Smooth muscle cell (in vitro differentiated cells): ENCODE results near the gene KIR3DL2. TPM values are rescaled to one million over a fixed set of nuclear protein-coding genes. Genes with fewer than 3 reads are reported as not detected.

Source experiments
- DNase-seq: peaks from one replicate; lab custom pipeline; 2025; ENCODE audit not compliant: unreplicated experiment; lab: John Stamatoyannopoulos, UW
- H2AFZ ChIP-seq: fragments of 200-600 bp; sonication (generic); 2 replicates; pipeline ENCODE4 v1.6.0; 2016; ENCODE audit warnings: antibody characterized with exemption, low read depth, mild to moderate bottlenecking
- H3F3A ChIP-seq: fragments of 200-600 bp; sonication (generic); 2 replicates; pipeline ENCODE4 v1.6.0; 2017; ENCODE audit warnings: antibody characterized with exemption, low read depth
- H3K27ac ChIP-seq: fragments of 200-600 bp; sonication (generic); 2 replicates; pipeline ENCODE4 v1.5.1; 2016; ENCODE audit warnings: low read depth, mild to moderate bottlenecking
- H3K27me3 ChIP-seq: fragments of 200-600 bp; sonication (generic); 2 replicates; pipeline ENCODE4 v1.6.1; 2016; ENCODE audit warnings: low read depth, mild to moderate bottlenecking
- H3K36me3 ChIP-seq: fragments of 200-600 bp; sonication (generic); 2 replicates; pipeline ENCODE4 v1.5.1; 2016; ENCODE audit warnings: low read depth
- H3K4me1 ChIP-seq: fragments of 200-600 bp; sonication (generic); 2 replicates; pipeline ENCODE4 v1.5.1; 2016; ENCODE audit warnings: low read depth
- H3K4me2 ChIP-seq: fragments of 200-600 bp; sonication (generic); 2 replicates; pipeline ENCODE4 v1.6.0; 2016; ENCODE audit warnings: mild to moderate bottlenecking
- H3K4me3 ChIP-seq: fragments of 200-600 bp; sonication (generic); 2 replicates; pipeline ENCODE4 v1.5.1; 2016; ENCODE audit warnings: mild to moderate bottlenecking
- H3K79me2 ChIP-seq: fragments of 200-600 bp; sonication (generic); 2 replicates; pipeline ENCODE4 v1.6.0; 2016; ENCODE audit warnings: low read depth, mild to moderate bottlenecking
- H3K9ac ChIP-seq: fragments of 200-600 bp; sonication (generic); 2 replicates; pipeline ENCODE4 v1.6.0; 2016; ENCODE audit warnings: low read depth
- H3K9me3 ChIP-seq: fragments of 200-600 bp; sonication (generic); replicated peaks from 2 replicates; pipeline ENCODE4 v1.5.1; 2016; ENCODE audit warnings: low read depth
- H4K20me1 ChIP-seq: fragments of 200-600 bp; sonication (generic); 2 replicates; pipeline ENCODE4 v1.6.0; 2016; ENCODE audit warnings: low read depth
- WGBS: methylation state at CpG from one replicate; pipeline ENCODE4 v1.1.7; 2016; ENCODE audit warnings: low lambda C conversion rate; 5-methylcytosine and 5-hydroxymethylcytosine counted together
- polyA plus RNA-seq: library from polyadenylated mRNA; unstranded; fragments of >200 nt; fragmentation: Nextera tagmentation; extraction: Ambion mirVana; gene quantifications from 2 replicates; pipeline ENCODE4 v1.2.1, GENCODE V29; 2016
- total RNA-seq: library from RNA; depleted of rRNA; stranded (reverse); fragments of >200 nt; gene quantifications from 2 replicates; pipeline ENCODE4 v1.2.3, GENCODE V29; 2014
- TF ChIP-seq, protein P1 (sequence below): fragments of 200-600 bp; sonication (generic); IDR thresholded peaks from 2 replicates; pipeline ENCODE4 v1.5.1; 2017; ENCODE audit warnings: borderline replicate concordance, mild to moderate bottlenecking, antibody characterized with exemption; ENCODE audit not compliant: insufficient read depth, poor library complexity, severe bottlenecking

Gene KIR3DL2
- total and polyA plus RNA-seq, 2 experiments from 2014 or later: not detected

- Histone ChIP-seq H3K9ac (no peak overlapping the region), H3K9me3 (no peaks in the 10 kb centered on the region), H3F3A (no peaks in the 10 kb centered on the region), H4K20me1 (no peaks in the 10 kb centered on the region), H3K36me3 (no peaks in the 10 kb centered on the region), H3K27ac (no peak overlapping the region), H3K4me3 (no peak overlapping the region), H3K27me3 (no peaks in the 10 kb centered on the region), H3K79me2 (no peaks in the 10 kb centered on the region), H3K4me2 (no peak overlapping the region), H2AFZ (no peak overlapping the region), H3K4me1 (no peaks in the 10 kb centered on the region)
- WGBS: 77% methylated on average over 6 of the region's 6 CpGs
- DNase-seq: no peak
- TF ChIP-seq, protein P1, sequence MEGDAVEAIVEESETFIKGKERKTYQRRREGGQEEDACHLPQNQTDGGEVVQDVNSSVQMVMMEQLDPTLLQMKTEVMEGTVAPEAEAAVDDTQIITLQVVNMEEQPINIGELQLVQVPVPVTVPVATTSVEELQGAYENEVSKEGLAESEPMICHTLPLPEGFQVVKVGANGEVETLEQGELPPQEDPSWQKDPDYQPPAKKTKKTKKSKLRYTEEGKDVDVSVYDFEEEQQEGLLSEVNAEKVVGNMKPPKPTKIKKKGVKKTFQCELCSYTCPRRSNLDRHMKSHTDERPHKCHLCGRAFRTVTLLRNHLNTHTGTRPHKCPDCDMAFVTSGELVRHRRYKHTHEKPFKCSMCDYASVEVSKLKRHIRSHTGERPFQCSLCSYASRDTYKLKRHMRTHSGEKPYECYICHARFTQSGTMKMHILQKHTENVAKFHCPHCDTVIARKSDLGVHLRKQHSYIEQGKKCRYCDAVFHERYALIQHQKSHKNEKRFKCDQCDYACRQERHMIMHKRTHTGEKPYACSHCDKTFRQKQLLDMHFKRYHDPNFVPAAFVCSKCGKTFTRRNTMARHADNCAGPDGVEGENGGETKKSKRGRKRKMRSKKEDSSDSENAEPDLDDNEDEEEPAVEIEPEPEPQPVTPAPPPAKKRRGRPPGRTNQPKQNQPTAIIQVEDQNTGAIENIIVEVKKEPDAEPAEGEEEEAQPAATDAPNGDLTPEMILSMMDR: no peak
Measured at GRCh38 chr19:54881884-54882283, 31.6 kb downstream of the KIR3DL2 start.

DNA sequence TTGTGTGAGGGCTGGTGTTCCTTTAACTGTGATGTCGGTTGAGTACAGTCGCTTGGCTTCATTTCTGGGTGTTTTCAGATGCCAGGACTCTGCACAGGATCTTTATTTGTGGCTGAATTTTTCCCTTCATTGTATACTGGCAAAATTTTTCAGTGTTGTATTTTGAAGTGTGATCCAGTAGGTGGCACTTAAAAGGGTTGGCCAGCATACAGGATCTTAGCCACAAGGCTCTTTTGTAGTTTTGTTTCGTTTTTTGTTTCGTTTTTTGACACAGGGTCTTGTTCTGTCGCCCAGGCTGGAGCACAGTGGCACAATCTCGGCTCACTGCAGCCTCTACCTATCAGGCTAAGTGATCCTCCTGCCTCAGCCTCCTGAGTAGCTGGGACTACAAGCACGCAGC, 32.5 kb downstream of the KIR3DL2 start:
- Histone ChIP-seq H3F3A (no peaks in the 10 kb centered on the region), H3K9me3 (no peaks in the 10 kb centered on the region), H3K27me3 (no peaks in the 10 kb centered on the region), H3K9ac (no peak overlapping the region), H3K79me2 (no peaks in the 10 kb centered on the region), H3K4me2 (no peak overlapping the region), H3K4me3 (no peak overlapping the region), H4K20me1 (no peaks in the 10 kb centered on the region), H2AFZ (no peak overlapping the region), H3K27ac (no peak overlapping the region), H3K36me3 (no peaks in the 10 kb centered on the region), H3K4me1 (no peaks in the 10 kb centered on the region)
- DNase-seq: no peak
- TF ChIP-seq, protein P1: no peak
- WGBS: 86% methylated on average over 7 of the region's 7 CpGs

DNA sequence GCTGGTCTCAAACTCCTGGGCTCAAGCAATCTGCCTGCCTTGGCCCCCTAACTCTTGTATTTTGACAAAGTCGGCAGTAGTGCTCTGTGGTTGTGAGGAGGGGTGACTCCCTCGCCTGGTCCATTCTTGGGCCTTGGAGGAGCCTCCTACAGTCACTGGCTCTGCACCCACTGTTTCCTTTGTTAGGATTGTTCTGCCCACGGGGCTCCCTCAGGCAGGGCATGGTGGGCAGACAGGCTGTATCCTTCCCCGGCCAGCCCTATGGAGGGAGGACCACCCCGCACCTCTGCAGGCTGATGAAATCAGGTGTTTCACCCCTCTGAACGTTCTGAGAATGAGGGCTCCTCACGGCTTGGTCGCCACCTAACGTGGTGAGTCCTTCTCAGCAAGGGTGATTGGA, 33.0 kb downstream of the KIR3DL2 start:
- no peak for DNase-seq
- no peaks in the 10 kb centered on the region for H3K9me3 ChIP-seq
- no peak overlapping the region for H3K4me2 ChIP-seq
- H3K9ac ChIP-seq: no peak overlapping the region
- H3K4me3 ChIP-seq: no peak overlapping the region
- H3K79me2 ChIP-seq: no peaks in the 10 kb centered on the region
- TF ChIP-seq, protein P1: no peak
- H3K36me3 ChIP-seq: no peaks in the 10 kb centered on the region
- H2AFZ ChIP-seq: no peak overlapping the region
- H4K20me1 ChIP-seq: no peaks in the 10 kb centered on the region
- WGBS: 88% methylated on average over 9 of the region's 9 CpGs
- H3K27me3 ChIP-seq: no peaks in the 10 kb centered on the region
- no peak overlapping the region for H3K27ac ChIP-seq
- H3K4me1 ChIP-seq: no peaks in the 10 kb centered on the region
- H3F3A ChIP-seq: no peaks in the 10 kb centered on the region

DNA sequence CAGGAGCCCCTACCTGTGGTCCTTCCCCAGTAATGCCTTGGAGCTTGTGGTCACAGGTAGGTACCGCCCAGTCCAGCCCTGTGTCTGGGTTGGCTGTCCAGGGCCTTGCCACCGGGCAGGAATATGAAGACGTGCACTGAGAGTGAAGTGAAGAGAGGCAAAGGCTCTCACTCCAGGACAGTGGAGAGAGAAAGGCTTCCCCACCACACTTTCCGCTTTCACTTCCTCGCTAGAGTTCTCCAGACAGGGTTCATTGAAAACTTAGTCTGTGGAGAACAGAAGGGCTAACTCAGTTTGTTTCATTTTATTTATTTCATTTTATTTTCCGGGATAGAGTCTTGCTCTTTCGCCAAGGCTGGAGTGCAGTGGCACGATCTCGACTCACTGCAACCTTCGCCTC, 38.0 kb downstream of the KIR3DL2 start:
- no peaks in the 10 kb centered on the region for H4K20me1 ChIP-seq
- H3K4me1 ChIP-seq: no peaks in the 10 kb centered on the region
- DNase-seq: no peak
- no peaks in the 10 kb centered on the region for H3F3A ChIP-seq
- H2AFZ ChIP-seq: no peak overlapping the region
- TF ChIP-seq, protein P1: no peak
- no peak overlapping the region for H3K4me2 ChIP-seq
- no peaks in the 10 kb centered on the region for H3K36me3 ChIP-seq
- no peak overlapping the region for H3K27ac ChIP-seq
- no peaks in the 10 kb centered on the region for H3K9me3 ChIP-seq
- no peak overlapping the region for H3K4me3 ChIP-seq
- H3K9ac ChIP-seq: no peak overlapping the region
- H3K79me2 ChIP-seq: no peaks in the 10 kb centered on the region
- H3K27me3 ChIP-seq: no peaks in the 10 kb centered on the region
- 97% methylated on average over 10 of the region's 10 CpGs for WGBS
